HG03460 (cell line): Measurements from ENCODE around the gene NOL4L.

Experiments used
- ATAC-seq: cut with Tn5 transposase; IDR thresholded peaks from one replicate; pipeline ENCODE4 v1.9.1; 2021; ENCODE audit not compliant: unreplicated experiment

Gene NOL4L

GRCh38 chr20:32585011-32585585, at the start of gene NOL4L:
NOL4L (minus strand) TSS chr20:32585333; CDS start chr20:32584890, 443 bp downstream.
- ATAC-seq, result no peak

GRCh38 chr20:32634041-32634805, 49.1 kb upstream of the NOL4L start:
- no peak for ATAC-seq

GRCh38 chr20:32632461-32633354, 47.6 kb upstream of the NOL4L start:
- no peak for ATAC-seq

GRCh38 chr20:32631933-32632460, 46.9 kb upstream of the NOL4L start:
- no peak for ATAC-seq

GRCh38 chr20:32629813-32630212, 44.7 kb upstream of the NOL4L start:
- no peak for ATAC-seq

GRCh38 chr20:32628960-32629530, 43.9 kb upstream of the NOL4L start:
- ATAC-seq, result no peak

GRCh38 chr20:32626859-32627636, 41.9 kb upstream of the NOL4L start:
- ATAC-seq, result no peak

- no peak for ATAC-seq
Observed at GRCh38 chr20:32626407-32626806, 41.3 kb upstream of the NOL4L start.

- no peak for ATAC-seq
Observed at GRCh38 chr20:32625996-32626395, 40.9 kb upstream of the NOL4L start.

- no peak for ATAC-seq
Observed at GRCh38 chr20:32624687-32625345, 39.7 kb upstream of the NOL4L start.

GRCh38 chr20:32623667-32624157, 38.6 kb upstream of the NOL4L start:
- no peak for ATAC-seq

- ATAC-seq, result no peak
Observed at GRCh38 chr20:32622585-32623468, 37.7 kb upstream of the NOL4L start.

GRCh38 chr20:32621891-32622584, 36.9 kb upstream of the NOL4L start:
- no peak for ATAC-seq

- ATAC-seq, result no peak
Observed at GRCh38 chr20:32621071-32621890, 36.1 kb upstream of the NOL4L start.

- no peak for ATAC-seq
Observed at GRCh38 chr20:32619586-32619985, 34.5 kb upstream of the NOL4L start.

GRCh38 chr20:32614772-32615171, 29.6 kb upstream of the NOL4L start:
- ATAC-seq, result no peak

GRCh38 chr20:32614303-32614702, 29.2 kb upstream of the NOL4L start:
- no peak for ATAC-seq
